C4-2B (cell line): ENCODE data around the gene ZNF467.

ENCODE experiments used
- ZFX ChIP-seq: fragments of 450-650 bp; IDR thresholded peaks from 2 replicates; pipeline ENCODE4 v1.6.1; 2017
- TF ChIP-seq, protein P1 (sequence below): fragments of 450-650 bp; conservative IDR thresholded peaks from 2 replicates; pipeline ENCODE4 v1.5.1; 2017; ENCODE audit warnings: mild to moderate bottlenecking

DNA sequence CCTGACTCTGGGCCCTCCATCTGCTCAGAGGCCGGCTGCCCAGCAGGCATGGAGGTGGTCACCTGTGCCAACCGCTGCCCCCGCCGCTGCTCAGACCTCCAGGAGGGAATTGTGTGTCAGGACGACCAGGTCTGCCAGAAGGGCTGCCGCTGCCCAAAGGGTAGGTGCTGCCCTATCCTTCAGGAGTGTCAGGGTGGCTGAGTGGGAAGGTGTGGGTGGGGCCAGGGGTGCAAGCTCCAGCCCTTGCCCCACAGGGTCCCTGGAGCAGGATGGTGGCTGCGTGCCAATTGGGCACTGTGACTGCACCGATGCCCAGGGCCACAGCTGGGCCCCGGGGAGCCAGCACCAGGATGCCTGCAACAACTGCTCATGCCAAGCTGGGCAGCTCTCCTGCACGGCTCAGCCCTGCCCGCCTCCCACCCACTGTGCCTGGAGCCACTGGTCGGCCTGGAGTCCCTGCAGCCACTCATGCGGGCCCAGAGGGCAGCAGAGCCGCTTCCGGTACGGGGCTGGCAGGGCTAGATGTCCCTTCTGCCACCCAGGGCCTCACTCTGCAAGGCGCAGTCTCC, 47.3 kb upstream of the ZNF467 start:
- TF ChIP-seq, protein P1, sequence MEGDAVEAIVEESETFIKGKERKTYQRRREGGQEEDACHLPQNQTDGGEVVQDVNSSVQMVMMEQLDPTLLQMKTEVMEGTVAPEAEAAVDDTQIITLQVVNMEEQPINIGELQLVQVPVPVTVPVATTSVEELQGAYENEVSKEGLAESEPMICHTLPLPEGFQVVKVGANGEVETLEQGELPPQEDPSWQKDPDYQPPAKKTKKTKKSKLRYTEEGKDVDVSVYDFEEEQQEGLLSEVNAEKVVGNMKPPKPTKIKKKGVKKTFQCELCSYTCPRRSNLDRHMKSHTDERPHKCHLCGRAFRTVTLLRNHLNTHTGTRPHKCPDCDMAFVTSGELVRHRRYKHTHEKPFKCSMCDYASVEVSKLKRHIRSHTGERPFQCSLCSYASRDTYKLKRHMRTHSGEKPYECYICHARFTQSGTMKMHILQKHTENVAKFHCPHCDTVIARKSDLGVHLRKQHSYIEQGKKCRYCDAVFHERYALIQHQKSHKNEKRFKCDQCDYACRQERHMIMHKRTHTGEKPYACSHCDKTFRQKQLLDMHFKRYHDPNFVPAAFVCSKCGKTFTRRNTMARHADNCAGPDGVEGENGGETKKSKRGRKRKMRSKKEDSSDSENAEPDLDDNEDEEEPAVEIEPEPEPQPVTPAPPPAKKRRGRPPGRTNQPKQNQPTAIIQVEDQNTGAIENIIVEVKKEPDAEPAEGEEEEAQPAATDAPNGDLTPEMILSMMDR, result no peak
- no peak for TF ChIP-seq ZFX
